ENCODE results near the gene TBC1D16.
"Not testable (repeated sequence)": the region's sequence is repeated elsewhere in the genome, so short reads cannot be mapped to it uniquely, and the experiment has no call there.

TBC1D16 gene

GRCh38 chr17:80051681-80052080 is 16.0 kb upstream of the TBC1D16 start:
- no peak for DNase-seq

- no peak for DNase-seq
Measured at GRCh38 chr17:80050706-80051105, 15.0 kb upstream of the TBC1D16 start.

GRCh38 chr17:80049986-80050385 is 14.3 kb upstream of the TBC1D16 start:
- DNase-seq, result no peak

- DNase-seq, result no peak
Measured at GRCh38 chr17:80047176-80047575, 11.5 kb upstream of the TBC1D16 start.

DNA sequence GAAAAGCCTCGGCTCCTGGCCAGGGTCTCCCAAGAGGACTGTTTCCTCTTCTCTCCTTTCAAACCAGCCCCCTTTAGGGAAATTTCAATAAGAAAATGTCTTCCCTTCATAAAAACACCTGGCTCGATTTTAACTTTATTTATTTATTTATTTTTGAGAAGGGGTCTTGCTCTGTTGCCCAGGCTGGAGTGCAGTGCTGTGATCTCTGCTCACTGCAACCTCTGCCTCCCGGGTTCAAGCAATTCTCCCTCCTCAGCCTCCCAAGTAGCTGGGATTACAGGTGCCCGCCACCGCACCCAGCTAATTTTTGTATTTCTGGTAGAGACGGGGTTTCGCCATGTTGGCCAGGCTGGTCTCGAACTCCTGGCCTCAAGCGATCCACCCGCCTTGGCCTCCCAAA is 11.0 kb upstream of the TBC1D16 start:
- not testable (repeated sequence) for DNase-seq

DNA sequence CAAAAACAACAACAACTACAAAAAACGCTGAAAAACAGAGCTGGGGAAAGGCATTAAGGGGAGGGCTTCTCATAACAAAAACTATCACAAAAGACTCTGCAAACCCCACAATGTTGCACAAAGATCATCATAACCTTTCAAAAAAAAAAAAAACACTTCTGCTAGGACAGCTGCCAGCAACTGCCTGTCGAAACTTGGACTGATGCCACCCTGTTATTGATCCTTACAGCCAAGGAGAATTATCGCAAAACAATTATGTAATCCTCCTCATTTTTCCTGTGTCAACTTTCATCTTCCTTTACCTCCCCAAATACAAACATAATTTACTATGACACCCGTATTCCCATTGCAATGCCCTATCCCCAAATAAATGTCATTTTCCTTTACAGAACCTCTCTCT is 10.0 kb upstream of the TBC1D16 start:
- DNase-seq, result no peak

- no peak for DNase-seq
Measured at GRCh38 chr17:80043963-80044362, 8.3 kb upstream of the TBC1D16 start.

DNA sequence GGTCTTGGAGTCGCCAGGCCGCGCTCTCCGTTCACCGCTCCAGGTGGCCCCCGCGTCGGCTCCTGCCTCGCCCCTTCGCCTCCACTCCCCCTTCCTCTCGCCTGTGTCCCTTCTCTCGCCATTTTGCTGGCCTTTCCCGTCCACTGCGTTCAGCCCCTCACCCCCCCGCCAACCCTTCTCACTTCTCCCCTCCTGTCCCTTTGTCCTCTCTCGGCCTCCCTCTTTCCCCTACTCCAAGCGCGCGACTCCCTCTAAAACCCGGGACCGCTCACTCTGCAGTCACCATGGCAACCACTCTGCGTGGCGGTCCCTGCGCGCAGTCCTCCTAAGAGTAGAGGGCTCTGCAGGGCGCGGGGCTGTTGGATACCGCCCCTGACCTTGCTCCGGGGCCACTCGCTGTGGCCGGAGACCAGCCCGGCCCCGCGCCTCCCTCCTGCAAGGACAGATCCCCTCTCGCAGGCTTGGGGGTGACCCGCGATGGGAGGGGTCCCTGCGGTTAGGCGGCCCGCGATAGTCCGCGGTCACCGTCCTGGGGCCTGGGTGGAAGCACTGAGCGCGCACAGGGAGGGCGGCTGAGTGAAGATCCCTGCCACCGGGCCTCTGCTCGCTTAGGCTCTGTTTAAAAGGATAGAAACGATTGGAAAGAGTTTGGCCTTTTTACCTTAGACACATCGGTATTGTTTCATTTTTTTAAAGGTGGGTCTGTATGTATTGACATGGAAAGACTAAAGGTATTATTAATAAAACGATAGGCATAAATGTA is 1.2 kb upstream of the TBC1D16 start:
- no peak for DNase-seq

- no peak for DNase-seq
Measured at GRCh38 chr17:80035937-80036714, 454 bp upstream of the TBC1D16 start, which contains the start of gene CCDC40. Gene CCDC40, plus strand, starts transcription at chr17:80036642. Its CDS starts 21 bp downstream, at chr17:80036663.

DNA sequence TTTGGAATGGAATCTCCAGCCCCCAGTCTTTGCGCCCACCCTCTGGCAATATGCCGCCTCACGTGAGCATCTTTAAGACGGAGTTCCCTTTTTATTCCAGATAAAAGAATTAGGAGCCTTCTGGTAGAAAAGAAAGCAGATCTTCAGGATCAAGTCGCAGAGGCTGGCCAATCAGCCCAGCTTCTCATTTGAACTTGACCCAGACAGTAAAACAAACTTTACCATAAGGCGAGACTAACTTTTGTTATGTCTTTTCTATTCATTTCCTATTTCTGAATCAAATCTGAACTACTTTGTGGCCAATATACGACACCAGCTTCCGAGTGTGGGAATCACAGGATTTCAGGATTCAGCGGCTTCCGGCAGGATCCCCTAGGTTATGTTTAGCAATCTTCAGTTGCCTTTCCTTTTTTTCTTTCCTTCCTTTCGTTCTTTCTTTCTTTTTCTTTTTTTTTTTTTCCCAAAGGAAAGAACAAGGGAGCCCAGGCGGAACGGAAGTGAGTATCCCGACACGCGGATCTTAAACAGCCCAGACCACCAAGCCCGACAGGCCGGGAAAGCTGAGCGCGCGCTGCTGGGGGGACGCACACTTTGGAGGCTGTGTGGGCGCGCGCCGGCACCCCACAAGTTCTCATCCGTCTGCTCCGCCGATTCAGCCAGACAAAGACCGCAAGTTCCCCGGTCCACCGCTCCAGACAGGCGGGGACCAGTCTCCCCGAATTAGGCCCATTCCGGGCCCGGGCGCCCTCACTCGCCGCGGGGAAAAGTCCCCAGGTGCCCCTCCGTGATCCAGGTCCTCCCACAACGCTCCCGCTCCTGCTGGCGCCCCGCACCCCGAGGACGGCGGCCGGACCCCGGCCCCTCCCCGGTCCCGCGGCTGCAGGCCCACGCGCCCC is 633 bp downstream of the TBC1D16 start:
- DNase-seq, result no peak

GRCh38 chr17:80033840-80034239 is 1.8 kb downstream of the TBC1D16 start:
- DNase-seq, result no peak

- DNase-seq, result no peak
Measured at GRCh38 chr17:80032614-80033171, 3.0 kb downstream of the TBC1D16 start.

GRCh38 chr17:80031691-80032430 is 3.8 kb downstream of the TBC1D16 start:
- no peak for DNase-seq

GRCh38 chr17:80030730-80031410 is 4.8 kb downstream of the TBC1D16 start:
- DNase-seq, result no peak

- no peak for DNase-seq
Measured at GRCh38 chr17:80029258-80029974, 6.3 kb downstream of the TBC1D16 start.

GRCh38 chr17:80028030-80028429 is 7.6 kb downstream of the TBC1D16 start:
- DNase-seq, result no peak

- DNase-seq, result no peak
Measured at GRCh38 chr17:80027043-80027435, 8.6 kb downstream of the TBC1D16 start.

DNA sequence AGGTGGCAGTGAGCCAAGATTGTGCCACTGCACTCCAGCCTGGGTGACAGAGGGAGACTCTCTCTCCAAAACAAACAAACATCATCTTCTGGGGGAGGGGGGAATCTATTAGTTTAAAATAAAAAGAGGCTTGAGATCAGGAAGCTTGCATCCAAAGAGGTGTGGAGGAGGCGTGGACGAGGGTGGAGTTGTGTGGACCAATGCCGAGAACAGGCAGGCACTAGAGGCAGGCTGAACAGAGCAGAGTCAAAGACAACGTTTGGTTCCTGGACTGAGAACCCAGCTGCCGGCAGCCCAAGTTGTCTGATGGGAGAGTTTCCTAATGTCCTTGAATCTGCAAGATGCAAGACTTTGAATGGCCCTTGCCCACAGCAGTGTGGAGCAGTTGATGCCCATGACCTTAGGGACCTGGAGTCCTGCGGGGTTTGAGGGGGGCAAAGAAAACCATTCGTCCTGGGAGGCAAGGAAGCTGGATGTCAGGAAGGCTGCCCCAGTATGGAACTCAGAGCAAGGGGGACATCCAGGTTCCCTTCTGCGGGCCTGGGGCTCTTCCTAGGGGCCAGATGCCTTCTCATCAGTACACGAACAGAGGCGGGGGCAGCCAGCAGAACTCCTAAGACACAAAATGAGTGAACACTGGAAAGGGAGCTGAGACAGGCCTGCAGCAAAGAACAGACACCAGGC is 9.2 kb downstream of the TBC1D16 start:
- no peak for DNase-seq

GRCh38 chr17:80025796-80026195 is 9.9 kb downstream of the TBC1D16 start:
- no peak for DNase-seq

GRCh38 chr17:80025140-80025539 is 10.5 kb downstream of the TBC1D16 start:
- DNase-seq, result no peak
